Measurements from ENCODE around the gene APOF. TPM values are rescaled to one million over a fixed set of nuclear protein-coding genes. Genes with fewer than 3 reads are reported as not detected.
A peak's percentile ranks its signal among the peaks of the same experiment; 100 is the strongest.

APOF gene
- total RNA-seq, 1 donor from 2014 or later, result not detected

DNA sequence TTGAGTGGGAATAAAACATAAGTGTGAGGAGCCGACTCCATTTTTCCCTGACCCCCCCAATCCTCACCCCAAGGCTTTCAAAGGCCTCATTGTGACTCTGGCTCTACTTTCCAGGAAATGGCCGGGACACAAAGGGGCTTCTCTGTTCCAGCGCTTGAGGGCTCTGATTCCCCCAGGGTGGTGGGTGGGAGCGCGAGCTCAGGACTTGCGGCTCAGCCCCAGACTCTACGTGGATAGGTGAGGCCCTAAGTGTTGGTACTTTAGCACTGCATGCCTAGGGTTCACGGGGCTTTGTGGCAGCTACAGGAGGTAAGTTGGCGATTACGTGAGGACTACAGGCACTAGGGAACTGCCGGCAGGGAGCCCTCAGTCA lies 47.4 kb downstream of the APOF start:
- Mint-ChIP-seq H3K9me3 (ENCODE audit: unreplicated experiment) (no peaks in the 10 kb centered on the region), H3K4me3 (ENCODE audit: unreplicated experiment) (peak overlapping the region; percentile 98), H3K4me1 (ENCODE audit: unreplicated experiment) (peaks cover 14% of the 10 kb centered on the region), H3K36me3 (ENCODE audit: unreplicated experiment) (peaks cover 13% of the 10 kb centered on the region), H3K27ac (ENCODE audit: unreplicated experiment) (peak overlapping the region; percentile 99), H3K27me3 (ENCODE audit: unreplicated experiment) (no peaks in the 10 kb centered on the region)
- TF ChIP-seq, protein P1, sequence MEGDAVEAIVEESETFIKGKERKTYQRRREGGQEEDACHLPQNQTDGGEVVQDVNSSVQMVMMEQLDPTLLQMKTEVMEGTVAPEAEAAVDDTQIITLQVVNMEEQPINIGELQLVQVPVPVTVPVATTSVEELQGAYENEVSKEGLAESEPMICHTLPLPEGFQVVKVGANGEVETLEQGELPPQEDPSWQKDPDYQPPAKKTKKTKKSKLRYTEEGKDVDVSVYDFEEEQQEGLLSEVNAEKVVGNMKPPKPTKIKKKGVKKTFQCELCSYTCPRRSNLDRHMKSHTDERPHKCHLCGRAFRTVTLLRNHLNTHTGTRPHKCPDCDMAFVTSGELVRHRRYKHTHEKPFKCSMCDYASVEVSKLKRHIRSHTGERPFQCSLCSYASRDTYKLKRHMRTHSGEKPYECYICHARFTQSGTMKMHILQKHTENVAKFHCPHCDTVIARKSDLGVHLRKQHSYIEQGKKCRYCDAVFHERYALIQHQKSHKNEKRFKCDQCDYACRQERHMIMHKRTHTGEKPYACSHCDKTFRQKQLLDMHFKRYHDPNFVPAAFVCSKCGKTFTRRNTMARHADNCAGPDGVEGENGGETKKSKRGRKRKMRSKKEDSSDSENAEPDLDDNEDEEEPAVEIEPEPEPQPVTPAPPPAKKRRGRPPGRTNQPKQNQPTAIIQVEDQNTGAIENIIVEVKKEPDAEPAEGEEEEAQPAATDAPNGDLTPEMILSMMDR (IDR thresholded peaks at IDR 0.05), result no peak
- no peak for DNase-seq (ENCODE audit: extremely low spot score, unreplicated experiment)

DNA sequence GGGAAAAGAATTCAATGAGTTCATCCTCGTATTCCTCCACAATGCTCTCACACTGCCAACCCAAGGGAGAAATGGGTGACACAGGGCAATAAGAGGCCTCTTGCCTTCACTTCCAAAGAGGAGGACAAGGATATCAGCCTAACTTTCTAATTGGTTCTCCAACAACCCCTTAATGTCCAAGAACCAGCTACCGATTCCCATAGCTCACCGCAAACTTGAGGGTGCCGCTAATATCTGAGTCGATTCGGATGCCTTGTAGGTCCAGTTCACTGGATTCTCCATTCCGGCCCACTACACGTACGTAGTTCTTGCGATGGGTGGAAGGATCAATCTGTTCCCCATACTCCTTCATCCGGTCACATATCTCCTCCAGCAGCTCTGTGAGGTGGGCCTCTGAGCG lies 51.7 kb downstream of the APOF start:
- no peaks in the 10 kb centered on the region for H3K9me3 Mint-ChIP-seq (ENCODE audit: unreplicated experiment)
- H3K4me3 Mint-ChIP-seq (ENCODE audit: unreplicated experiment), result no peak overlapping the region
- TF ChIP-seq, protein P1 (IDR thresholded peaks at IDR 0.05), result no peak
- peaks cover 16% of the 10 kb centered on the region for H3K36me3 Mint-ChIP-seq (ENCODE audit: unreplicated experiment)
- peaks cover 12% of the 10 kb centered on the region for H3K4me1 Mint-ChIP-seq (ENCODE audit: unreplicated experiment)
- DNase-seq (ENCODE audit: extremely low spot score, unreplicated experiment), result no peak
- H3K27me3 Mint-ChIP-seq (ENCODE audit: unreplicated experiment), result no peaks in the 10 kb centered on the region
- H3K27ac Mint-ChIP-seq (ENCODE audit: unreplicated experiment), result no peak overlapping the region

Other genes starting within 250 kb of the APOF start
- 3,386 and 3,580 TPM in 2 replicates for gene RPL41, start 246.2 kb downstream of the APOF start, total RNA-seq
- gene ZC3H10, start 244.6 kb downstream of the APOF start, total RNA-seq, result 10.5 and 11.8 TPM in 2 replicates
- gene ESYT1, start 234.6 kb downstream of the APOF start, total RNA-seq, result 127 and 142 TPM in 2 replicates
- gene MYL6B, start 210.3 kb downstream of the APOF start, total RNA-seq, result 123 and 139 TPM in 2 replicates
- 1,490 and 1,549 TPM in 2 replicates for gene MYL6, start 204.5 kb downstream of the APOF start, total RNA-seq
- 122 and 128 TPM in 2 replicates for gene SMARCC2, start 173.4 kb downstream of the APOF start, total RNA-seq
- 71.2 and 77.8 TPM in 2 replicates for gene RNF41, start 140.9 kb downstream of the APOF start, total RNA-seq
- gene NABP2, start 138.5 kb downstream of the APOF start, total RNA-seq, result 42.1 and 45.3 TPM in 2 replicates
- 0.81 TPM in 1 of 2 replicates, not detected in the other for gene SLC39A5, start 132.8 kb downstream of the APOF start, total RNA-seq
- gene ANKRD52, start 104.5 kb downstream of the APOF start, total RNA-seq, result 67.7 and 75.4 TPM in 2 replicates
- 12.8 and 14.4 TPM in 2 replicates for gene COQ10A, start 95.9 kb downstream of the APOF start, total RNA-seq
- 199 and 206 TPM in 2 replicates for gene CS, start 62.5 kb downstream of the APOF start, total RNA-seq
- 154 and 177 TPM in 2 replicates for gene CNPY2, start 46.9 kb downstream of the APOF start, total RNA-seq
- gene PAN2, start 28.9 kb downstream of the APOF start, total RNA-seq, result 52.7 and 56.6 TPM in 2 replicates
- not detected in 2 replicates for gene IL23A, start 24.0 kb downstream of the APOF start, total RNA-seq
- gene STAT2, start 2.8 kb downstream of the APOF start, total RNA-seq, result 327 and 334 TPM in 2 replicates
- 15.9 and 16.2 TPM in 2 replicates for gene TIMELESS, start 86.6 kb upstream of the APOF start, total RNA-seq
- gene MIP, start 91.8 kb upstream of the APOF start, total RNA-seq, result not detected in 2 replicates
- 2.7 and 3.1 TPM in 2 replicates for gene SPRYD4, start 105.7 kb upstream of the APOF start, total RNA-seq
- gene GLS2, start 125.3 kb upstream of the APOF start, total RNA-seq, result 0.31 TPM in 1 of 2 replicates, not detected in the other
- gene RBMS2, start 159.0 kb upstream of the APOF start, total RNA-seq, result 65.6 and 80.0 TPM in 2 replicates